ENCODE results near the gene UBA5.

- TF ChIP-seq, protein P1, sequence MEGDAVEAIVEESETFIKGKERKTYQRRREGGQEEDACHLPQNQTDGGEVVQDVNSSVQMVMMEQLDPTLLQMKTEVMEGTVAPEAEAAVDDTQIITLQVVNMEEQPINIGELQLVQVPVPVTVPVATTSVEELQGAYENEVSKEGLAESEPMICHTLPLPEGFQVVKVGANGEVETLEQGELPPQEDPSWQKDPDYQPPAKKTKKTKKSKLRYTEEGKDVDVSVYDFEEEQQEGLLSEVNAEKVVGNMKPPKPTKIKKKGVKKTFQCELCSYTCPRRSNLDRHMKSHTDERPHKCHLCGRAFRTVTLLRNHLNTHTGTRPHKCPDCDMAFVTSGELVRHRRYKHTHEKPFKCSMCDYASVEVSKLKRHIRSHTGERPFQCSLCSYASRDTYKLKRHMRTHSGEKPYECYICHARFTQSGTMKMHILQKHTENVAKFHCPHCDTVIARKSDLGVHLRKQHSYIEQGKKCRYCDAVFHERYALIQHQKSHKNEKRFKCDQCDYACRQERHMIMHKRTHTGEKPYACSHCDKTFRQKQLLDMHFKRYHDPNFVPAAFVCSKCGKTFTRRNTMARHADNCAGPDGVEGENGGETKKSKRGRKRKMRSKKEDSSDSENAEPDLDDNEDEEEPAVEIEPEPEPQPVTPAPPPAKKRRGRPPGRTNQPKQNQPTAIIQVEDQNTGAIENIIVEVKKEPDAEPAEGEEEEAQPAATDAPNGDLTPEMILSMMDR (IDR thresholded peaks at IDR 0.05 in 8 of 11, conservative IDR thresholded peaks at IDR 0.05 in 3 of 11), result no peak
- no peak for TF ChIP-seq POLR2AphosphoS5 (IDR thresholded peaks at IDR 0.05)
Measured at GRCh38 chr3:132659000-132659364, 1.1 kb upstream of the UBA5 start.

Data from spleen (tissue), 7 donors.